Testis (tissue), 3 donors: ENCODE measurements around the gene CD40LG. TPM values are rescaled to one million over a fixed set of nuclear protein-coding genes. Genes with fewer than 3 reads are reported as not detected.

Source experiments
- DNase-seq: peaks from one replicate; pipeline ENCODE4 v3.0.0-alpha.2; 2019
- H3K27ac ChIP-seq, 2 donors: fragments of 200-600 bp; sonication (generic); one replicate each; pipeline ENCODE4 v1.5.1; 2019
- H3K27me3 ChIP-seq: fragments of 200-600 bp; sonication (generic); one replicate; pipeline ENCODE4 v1.5.1; 2019
- H3K36me3 ChIP-seq: fragments of 200-600 bp; sonication (generic); one replicate; pipeline ENCODE4 v1.5.1; 2017; ENCODE audit warnings: low read depth; ENCODE audit errors: missing control alignments
- H3K4me1 ChIP-seq: fragments of 200-600 bp; sonication (generic); one replicate; pipeline ENCODE4 v1.5.1; 2019
- H3K4me3 ChIP-seq, 2 donors: fragments of 200-600 bp; sonication (generic); one replicate each; pipeline ENCODE4 v1.5.1; 2017 to 2019
- H3K9me3 ChIP-seq: fragments of 200-600 bp; sonication (generic); one replicate; pipeline ENCODE4 v1.5.1; 2017
- POLR2A ChIP-seq: fragments of 450-650 bp; IDR thresholded peaks from one replicate; pipeline ENCODE4 v1.6.1; 2017; ENCODE audit warnings: antibody characterized with exemption, mild to moderate bottlenecking, moderate library complexity
- WGBS, 2 donors: methylation state at CpG; one replicate each; pipeline ENCODE4 v1.1.5; 2018; 5-methylcytosine and 5-hydroxymethylcytosine counted together
- intact Hi-C: fragments of 100-400 bp; cut with DNase I; formaldehyde crosslinking; loops from one replicate; pipeline ENCODE4 v1.15.1; 2023; ENCODE audit warnings: low total_unique reads
- polyA plus RNA-seq: library from polyadenylated mRNA; stranded (reverse); fragments of 350-450 nt; fragmentation: Illumina TruSeq; extraction: RNeasy Lipid Tissue Mini Kit (QIAGEN cat#74804); gene quantifications from one replicate; pipeline ENCODE4 v1.2.3, GENCODE V29; 2014; ENCODE audit warnings: low read depth, low replicate concordance; ENCODE audit not compliant: insufficient read depth
- total RNA-seq, 2 donors: library from RNA; depleted of rRNA; stranded (reverse); fragments of >200 nt; gene quantifications; one replicate each; pipeline ENCODE4 v1.2.3, GENCODE V29; 2016
- TF ChIP-seq, protein P1 (sequence below), 3 experiments: fragments of 450-650 bp in 2 of 3; fragments of 200-600 bp in 1 of 3; sonication (generic) in 1 of 3; IDR thresholded peaks; one replicate each; pipeline ENCODE4 v1.5.1; 2016 to 2019; ENCODE audit warnings: antibody characterized with exemption in 3 of 3, mild to moderate bottlenecking in 2 of 3, moderate library complexity in 1 of 3

CD40LG gene
- total and polyA plus RNA-seq, 3 donors from 2014 or later: 0.84 TPM; not detected in 2

DNA sequence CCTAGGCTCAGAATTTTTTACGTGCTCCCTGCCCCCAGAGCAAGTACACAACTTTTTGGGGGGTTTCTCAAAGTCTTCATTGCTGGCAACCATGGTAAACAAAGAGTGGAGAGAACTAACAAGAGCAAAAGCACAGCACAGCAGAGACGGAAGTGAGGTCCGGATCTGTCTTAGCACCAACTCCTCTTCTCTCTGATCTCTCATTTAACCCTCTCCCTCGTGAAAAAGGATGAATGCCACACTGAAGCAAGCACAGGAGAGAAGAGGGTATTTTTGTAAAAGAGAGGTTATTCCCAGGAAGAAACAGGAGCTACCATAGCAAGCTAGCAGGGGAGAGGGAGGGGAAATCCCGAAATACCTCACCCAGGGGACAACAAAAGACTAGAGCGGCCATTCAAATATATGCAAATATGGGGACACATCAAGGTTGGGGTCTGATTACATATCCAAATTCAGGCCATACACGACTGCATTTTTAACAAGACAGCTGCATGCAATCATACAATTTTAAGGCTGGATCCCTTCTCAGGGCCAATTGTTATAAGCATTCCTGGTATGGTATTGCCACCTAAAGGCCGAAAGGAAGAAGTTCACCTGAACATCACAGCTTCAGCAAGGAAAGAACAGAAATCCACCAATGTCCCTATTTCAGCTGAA is 46.6 kb downstream of the CD40LG start:
- H3K36me3 ChIP-seq: no peaks in the 10 kb centered on the region
- no peaks in the 10 kb centered on the region for H3K9me3 ChIP-seq
- no peak overlapping the region for H3K4me3 ChIP-seq
- 43 to 54% methylated on average over 8 of the region's 8 CpGs for WGBS, 2 donors
- no peak for DNase-seq
- H3K27me3 ChIP-seq: no peaks in the 10 kb centered on the region
- TF ChIP-seq POLR2A: no peak
- TF ChIP-seq, protein P1, sequence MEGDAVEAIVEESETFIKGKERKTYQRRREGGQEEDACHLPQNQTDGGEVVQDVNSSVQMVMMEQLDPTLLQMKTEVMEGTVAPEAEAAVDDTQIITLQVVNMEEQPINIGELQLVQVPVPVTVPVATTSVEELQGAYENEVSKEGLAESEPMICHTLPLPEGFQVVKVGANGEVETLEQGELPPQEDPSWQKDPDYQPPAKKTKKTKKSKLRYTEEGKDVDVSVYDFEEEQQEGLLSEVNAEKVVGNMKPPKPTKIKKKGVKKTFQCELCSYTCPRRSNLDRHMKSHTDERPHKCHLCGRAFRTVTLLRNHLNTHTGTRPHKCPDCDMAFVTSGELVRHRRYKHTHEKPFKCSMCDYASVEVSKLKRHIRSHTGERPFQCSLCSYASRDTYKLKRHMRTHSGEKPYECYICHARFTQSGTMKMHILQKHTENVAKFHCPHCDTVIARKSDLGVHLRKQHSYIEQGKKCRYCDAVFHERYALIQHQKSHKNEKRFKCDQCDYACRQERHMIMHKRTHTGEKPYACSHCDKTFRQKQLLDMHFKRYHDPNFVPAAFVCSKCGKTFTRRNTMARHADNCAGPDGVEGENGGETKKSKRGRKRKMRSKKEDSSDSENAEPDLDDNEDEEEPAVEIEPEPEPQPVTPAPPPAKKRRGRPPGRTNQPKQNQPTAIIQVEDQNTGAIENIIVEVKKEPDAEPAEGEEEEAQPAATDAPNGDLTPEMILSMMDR (IDR thresholded peaks at IDR 0.05): peak in 2 of 3 experiments; percentile 37 to 53
- H3K27ac ChIP-seq: no peak overlapping the region
- intact Hi-C loops: no loop called here
- H3K4me1 ChIP-seq: no peaks in the 10 kb centered on the region

DNA sequence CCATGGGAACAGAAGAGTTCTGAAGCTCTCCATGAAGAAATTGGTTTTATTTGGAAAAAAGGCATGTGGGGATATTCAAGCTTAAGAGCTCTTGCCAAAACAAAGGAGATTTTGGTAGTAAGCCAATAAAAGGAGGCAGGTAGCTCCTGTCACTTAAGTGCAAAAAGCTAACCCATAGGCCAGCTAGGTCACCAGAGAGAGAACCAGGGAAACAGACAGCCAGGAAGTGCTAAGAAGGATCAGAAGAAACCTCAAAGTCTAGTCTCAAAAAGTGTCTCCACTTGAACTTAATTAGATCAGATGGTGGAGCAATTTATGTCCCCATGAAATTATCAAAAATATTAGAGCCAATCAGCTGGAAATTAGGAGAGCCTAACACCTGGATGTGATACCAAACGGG is 49.2 kb downstream of the CD40LG start:
- WGBS, 2 donors: 100% methylated on average over 1 of the region's 1 CpG

DNA sequence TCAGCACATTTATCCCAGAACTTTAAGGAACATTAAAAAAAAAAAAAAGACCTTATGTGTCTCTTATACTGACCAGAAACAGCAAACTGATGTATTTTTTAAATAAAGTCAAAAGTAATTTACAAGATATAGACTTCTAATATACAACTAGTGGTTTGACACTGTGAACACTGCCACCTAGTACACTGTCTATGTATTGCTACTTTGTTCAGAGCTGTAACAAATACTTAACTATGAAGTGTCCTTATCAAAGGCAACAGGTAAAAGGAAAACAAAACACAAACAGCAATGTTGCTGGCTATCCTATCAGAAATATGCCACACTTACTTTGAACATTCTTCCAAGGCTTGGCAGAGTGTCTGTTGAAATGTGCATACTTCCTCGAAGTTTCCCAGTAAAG is 60.4 kb downstream of the CD40LG start:
- Histone ChIP-seq H3K4me1 (no peaks in the 10 kb centered on the region), H3K27me3 (no peaks in the 10 kb centered on the region), H3K27ac (no peak overlapping the region), H3K4me3 (no peak overlapping the region), H3K9me3 (no peaks in the 10 kb centered on the region), H3K36me3 (no peaks in the 10 kb centered on the region)
- WGBS, 2 donors: 71 to 79% methylated on average over 1 of the region's 1 CpG
- TF ChIP-seq POLR2A: no peak
- TF ChIP-seq, protein P1 (IDR thresholded peaks at IDR 0.05): no peak
- intact Hi-C loops: no loop called here
- no peak for DNase-seq

More for the DNA sequence above, 49.2 kb downstream of the CD40LG start:
- Histone ChIP-seq H3K4me1 (no peaks in the 10 kb centered on the region), H3K4me3 (no peak overlapping the region), H3K9me3 (no peaks in the 10 kb centered on the region), H3K27ac (no peak overlapping the region), H3K27me3 (no peaks in the 10 kb centered on the region), H3K36me3 (no peaks in the 10 kb centered on the region)
- TF ChIP-seq POLR2A: no peak
- TF ChIP-seq, protein P1 (IDR thresholded peaks at IDR 0.05): no peak
- intact Hi-C loops: no loop called here
- no peak for DNase-seq

Other genes with a start within 250 kb of the CD40LG start
- under 1 TPM; 0.50 to 0.55 TPM for gene BRS3, start 160.2 kb upstream of the CD40LG start, total RNA-seq
- 0.49 TPM for gene BRS3, start 160.2 kb upstream of the CD40LG start, polyA plus RNA-seq
- gene HTATSF1, start 150.6 kb upstream of the CD40LG start, total RNA-seq: 100 to 1,000 TPM; 103 to 115 TPM
- gene HTATSF1, start 150.6 kb upstream of the CD40LG start, polyA plus RNA-seq: 65.3 TPM
- not detected for gene VGLL1, start 115.9 kb upstream of the CD40LG start, total RNA-seq
- gene VGLL1, start 115.9 kb upstream of the CD40LG start, polyA plus RNA-seq: 0.70 TPM
- 1 to 10 TPM; 5.7 to 6.8 TPM for gene ARHGEF6, start 132.8 kb downstream of the CD40LG start, total RNA-seq
- 7.0 TPM for gene ARHGEF6, start 132.8 kb downstream of the CD40LG start, polyA plus RNA-seq
- 100 to 1,000 TPM; 135 to 164 TPM for gene RBMX, start 232.6 kb downstream of the CD40LG start, total RNA-seq
- gene RBMX, start 232.6 kb downstream of the CD40LG start, polyA plus RNA-seq: 106 TPM